Raji (cell line): ENCODE results near the gene FAM184B.

ENCODE experiments used
- POLR2A ChIP-seq: IDR thresholded peaks from 2 replicates; pipeline ENCODE4 v1.6.1; 2011; ENCODE audit warnings: low read depth, low read length, control low read depth; ENCODE audit not compliant: insufficient read depth

Gene FAM184B

GRCh38 chr4:17708992-17709762, 72.2 kb downstream of the FAM184B start:
- no peak for TF ChIP-seq POLR2A

- TF ChIP-seq POLR2A, result no peak
These were observed 73.8 kb downstream of the FAM184B start for GRCh38 chr4:17707671-17708070.

- TF ChIP-seq POLR2A, result no peak
These were observed 76.3 kb downstream of the FAM184B start for GRCh38 chr4:17705107-17705506.

GRCh38 chr4:17704020-17704650, 77.3 kb downstream of the FAM184B start:
- no peak for TF ChIP-seq POLR2A

GRCh38 chr4:17702641-17703040, 78.8 kb downstream of the FAM184B start:
- TF ChIP-seq POLR2A, result no peak

GRCh38 chr4:17701882-17702281, 79.5 kb downstream of the FAM184B start:
- no peak for TF ChIP-seq POLR2A

- no peak for TF ChIP-seq POLR2A
These were observed 80.1 kb downstream of the FAM184B start for GRCh38 chr4:17701138-17701839.

GRCh38 chr4:17699380-17699779, 82.0 kb downstream of the FAM184B start:
- no peak for TF ChIP-seq POLR2A

GRCh38 chr4:17698116-17698515, 83.3 kb downstream of the FAM184B start:
- TF ChIP-seq POLR2A, result no peak

GRCh38 chr4:17695341-17695740, 86.1 kb downstream of the FAM184B start:
- TF ChIP-seq POLR2A, result no peak

GRCh38 chr4:17694552-17694951, 86.9 kb downstream of the FAM184B start:
- TF ChIP-seq POLR2A, result no peak

- TF ChIP-seq POLR2A, result no peak
These were observed 90.5 kb downstream of the FAM184B start for GRCh38 chr4:17690898-17691297.

GRCh38 chr4:17690135-17690534, 91.3 kb downstream of the FAM184B start:
- no peak for TF ChIP-seq POLR2A

- no peak for TF ChIP-seq POLR2A
These were observed 93.4 kb downstream of the FAM184B start for GRCh38 chr4:17688011-17688441.

- TF ChIP-seq POLR2A, result no peak
These were observed 94.1 kb downstream of the FAM184B start for GRCh38 chr4:17687237-17687857.

- no peak for TF ChIP-seq POLR2A
These were observed 99.2 kb downstream of the FAM184B start for GRCh38 chr4:17682222-17682566.
